Loucy (cell line): ENCODE data around the gene CYP2C8.

Experiments used
- H2AFZ ChIP-seq: fragments of 200-600 bp; sonication (generic); 2 replicates; pipeline ENCODE4 v1.6.0; 2016; ENCODE audit warnings: antibody characterized with exemption, mild to moderate bottlenecking, low read length, moderate library complexity
- H3F3A ChIP-seq: fragments of 200-600 bp; 2 replicates; pipeline ENCODE4 v1.6.0; 2016; ENCODE audit warnings: antibody characterized with exemption, low read depth, mild to moderate bottlenecking
- H3K27me3 ChIP-seq: fragments of 200-600 bp; sonication (generic); 2 replicates; pipeline ENCODE4 v1.6.1; 2014; ENCODE audit warnings: low read length, mild to moderate bottlenecking; ENCODE audit not compliant: insufficient read depth, poor library complexity, severe bottlenecking
- H3K36me3 ChIP-seq: fragments of 200-600 bp; sonication (generic); 2 replicates; pipeline ENCODE4 v1.6.1; 2016; ENCODE audit warnings: low read length; ENCODE audit not compliant: insufficient read depth
- H3K4me1 ChIP-seq: fragments of 200-600 bp; sonication (generic); 2 replicates; pipeline ENCODE4 v1.5.1; 2014; ENCODE audit warnings: low read length, mild to moderate bottlenecking; ENCODE audit not compliant: insufficient read depth, poor library complexity, severe bottlenecking
- H3K4me2 ChIP-seq: fragments of 200-600 bp; sonication (generic); 2 replicates; pipeline ENCODE4 v1.6.0; 2014; ENCODE audit warnings: antibody characterized with exemption, low read length, low read depth, mild to moderate bottlenecking; ENCODE audit not compliant: poor library complexity, severe bottlenecking
- H3K4me3 ChIP-seq: fragments of 200-600 bp; sonication (generic); 2 replicates; pipeline ENCODE4 v1.5.1; 2014; ENCODE audit warnings: low read length, mild to moderate bottlenecking, mixed read lengths; ENCODE audit not compliant: poor library complexity, severe bottlenecking
- H3K79me2 ChIP-seq: fragments of 200-600 bp; sonication (generic); 2 replicates; pipeline ENCODE4 v1.6.1; 2014; ENCODE audit warnings: low read length; ENCODE audit not compliant: insufficient read depth
- H3K9ac ChIP-seq: fragments of 200-600 bp; sonication (generic); 2 replicates; pipeline ENCODE4 v1.6.0; 2014; ENCODE audit warnings: mild to moderate bottlenecking, low read depth, low read length, moderate library complexity; ENCODE audit not compliant: poor library complexity, severe bottlenecking
- H3K9me2 ChIP-seq: fragments of 200-600 bp; sonication (generic); replicated peaks from 2 replicates; pipeline ENCODE4 v1.6.1; 2016; ENCODE audit warnings: low read depth, low read length, mixed read lengths
- H3K9me3 ChIP-seq: fragments of 200-600 bp; sonication (generic); 2 replicates; pipeline ENCODE4 v1.6.1; 2014; ENCODE audit warnings: mild to moderate bottlenecking, antibody characterized with exemption, low read length, low read depth; ENCODE audit not compliant: insufficient read depth
- H4K20me1 ChIP-seq: fragments of 200-600 bp; sonication (generic); 2 replicates; pipeline ENCODE4 v1.6.0; 2014; ENCODE audit warnings: antibody characterized with exemption, low read length, mild to moderate bottlenecking; ENCODE audit not compliant: insufficient read depth, poor library complexity, severe bottlenecking
- EZH2phosphoT487 ChIP-seq: fragments of 200-600 bp; IDR thresholded peaks from 2 replicates; pipeline ENCODE4 v1.6.1; 2018; ENCODE audit warnings: antibody characterized with exemption, mild to moderate bottlenecking, moderate library complexity, borderline replicate concordance
- TF ChIP-seq, protein P1 (sequence below): fragments of 200-600 bp; sonication (generic); conservative IDR thresholded peaks from 2 replicates; pipeline ENCODE4 v1.5.1; 2014; ENCODE audit warnings: mild to moderate bottlenecking, antibody characterized with exemption, low read length

Gene CYP2C8

DNA sequence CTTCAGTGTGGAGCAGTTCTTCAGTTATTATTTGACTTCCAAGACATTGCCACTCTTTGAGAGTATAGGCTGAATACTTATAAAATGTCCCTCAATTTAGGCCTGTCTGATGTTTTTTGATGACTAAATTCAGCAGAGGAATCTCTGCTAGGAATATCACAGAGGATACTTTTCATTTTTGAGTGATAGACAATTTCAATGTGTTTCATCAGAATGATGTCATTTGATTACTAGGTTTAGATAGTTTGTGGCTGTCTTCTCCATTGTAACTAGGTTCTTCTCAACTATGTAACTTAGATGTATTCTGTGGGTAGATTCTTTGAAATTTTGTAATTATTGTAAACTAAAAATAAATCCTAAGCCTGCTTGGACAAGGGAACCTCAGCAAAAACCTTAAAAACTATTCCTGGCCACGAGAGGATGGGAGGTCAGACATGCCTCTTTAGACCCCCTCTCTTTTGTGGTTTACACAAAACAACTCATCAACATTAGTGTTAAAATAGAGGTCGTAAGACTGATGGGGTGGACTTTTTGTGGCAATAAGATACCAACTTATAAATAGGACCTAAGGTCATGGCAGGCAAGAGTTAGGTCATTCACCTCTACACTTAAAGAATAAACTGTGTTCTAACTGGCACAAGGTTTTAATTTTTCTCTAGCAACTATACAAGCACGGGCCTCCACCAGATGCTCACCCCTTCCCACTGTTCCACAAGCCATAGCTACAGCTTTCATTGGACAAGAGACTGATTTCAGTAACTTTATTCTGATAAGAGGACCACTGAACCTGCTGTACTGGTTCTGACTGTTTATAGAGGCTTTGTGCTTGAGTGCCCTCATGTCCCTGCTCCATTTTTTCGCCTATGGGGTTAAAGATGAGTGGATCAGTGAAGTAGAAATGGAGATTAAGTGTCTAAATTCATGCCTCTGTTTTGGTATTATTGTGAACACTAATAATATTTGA lies 33.7 kb downstream of the CYP2C8 start:
- no peaks in the 10 kb centered on the region for H3K27me3 ChIP-seq
- H3K4me1 ChIP-seq: no peaks in the 10 kb centered on the region
- TF ChIP-seq, protein P1, sequence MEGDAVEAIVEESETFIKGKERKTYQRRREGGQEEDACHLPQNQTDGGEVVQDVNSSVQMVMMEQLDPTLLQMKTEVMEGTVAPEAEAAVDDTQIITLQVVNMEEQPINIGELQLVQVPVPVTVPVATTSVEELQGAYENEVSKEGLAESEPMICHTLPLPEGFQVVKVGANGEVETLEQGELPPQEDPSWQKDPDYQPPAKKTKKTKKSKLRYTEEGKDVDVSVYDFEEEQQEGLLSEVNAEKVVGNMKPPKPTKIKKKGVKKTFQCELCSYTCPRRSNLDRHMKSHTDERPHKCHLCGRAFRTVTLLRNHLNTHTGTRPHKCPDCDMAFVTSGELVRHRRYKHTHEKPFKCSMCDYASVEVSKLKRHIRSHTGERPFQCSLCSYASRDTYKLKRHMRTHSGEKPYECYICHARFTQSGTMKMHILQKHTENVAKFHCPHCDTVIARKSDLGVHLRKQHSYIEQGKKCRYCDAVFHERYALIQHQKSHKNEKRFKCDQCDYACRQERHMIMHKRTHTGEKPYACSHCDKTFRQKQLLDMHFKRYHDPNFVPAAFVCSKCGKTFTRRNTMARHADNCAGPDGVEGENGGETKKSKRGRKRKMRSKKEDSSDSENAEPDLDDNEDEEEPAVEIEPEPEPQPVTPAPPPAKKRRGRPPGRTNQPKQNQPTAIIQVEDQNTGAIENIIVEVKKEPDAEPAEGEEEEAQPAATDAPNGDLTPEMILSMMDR: no peak
- TF ChIP-seq EZH2phosphoT487: no peak
- H3K4me3 ChIP-seq: no peak overlapping the region
- H3K4me2 ChIP-seq: no peak overlapping the region
- no peak overlapping the region for H3K9ac ChIP-seq
- no peaks in the 10 kb centered on the region for H3K36me3 ChIP-seq
- no peaks in the 10 kb centered on the region for H3K9me3 ChIP-seq
- no peaks in the 10 kb centered on the region for H3F3A ChIP-seq
- no peaks in the 10 kb centered on the region for H4K20me1 ChIP-seq
- H2AFZ ChIP-seq: no peak overlapping the region
- no peaks in the 10 kb centered on the region for H3K79me2 ChIP-seq
- H3K9me2 ChIP-seq: no peaks in the 10 kb centered on the region

DNA sequence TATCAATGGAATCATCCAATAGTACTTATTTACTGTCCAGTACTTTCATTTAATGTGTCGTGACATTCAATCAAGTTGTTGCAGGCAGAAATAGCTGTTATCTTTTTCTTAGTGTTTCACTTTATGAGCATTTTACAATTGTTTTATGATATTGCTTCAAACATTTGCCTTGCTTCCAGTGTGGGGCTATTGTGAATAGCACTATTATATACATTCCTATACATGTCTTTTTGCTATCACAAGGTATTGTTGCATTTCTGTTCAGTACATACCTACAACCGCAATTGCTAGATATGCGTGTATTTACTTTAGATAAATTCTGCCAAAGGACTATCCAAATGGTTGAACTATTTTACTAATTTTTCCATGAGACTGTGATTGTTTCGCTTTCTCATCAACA lies 34.9 kb downstream of the CYP2C8 start:
- Histone ChIP-seq H3K4me1 (no peaks in the 10 kb centered on the region), H3K9me3 (no peaks in the 10 kb centered on the region), H3K27me3 (no peaks in the 10 kb centered on the region), H3K4me2 (no peak overlapping the region), H3K9me2 (no peaks in the 10 kb centered on the region), H3K79me2 (no peaks in the 10 kb centered on the region), H3F3A (no peaks in the 10 kb centered on the region), H3K36me3 (no peaks in the 10 kb centered on the region), H3K4me3 (no peak overlapping the region), H4K20me1 (no peaks in the 10 kb centered on the region), H3K9ac (no peak overlapping the region), H2AFZ (no peak overlapping the region)
- TF ChIP-seq EZH2phosphoT487: no peak
- TF ChIP-seq, protein P1: no peak

DNA sequence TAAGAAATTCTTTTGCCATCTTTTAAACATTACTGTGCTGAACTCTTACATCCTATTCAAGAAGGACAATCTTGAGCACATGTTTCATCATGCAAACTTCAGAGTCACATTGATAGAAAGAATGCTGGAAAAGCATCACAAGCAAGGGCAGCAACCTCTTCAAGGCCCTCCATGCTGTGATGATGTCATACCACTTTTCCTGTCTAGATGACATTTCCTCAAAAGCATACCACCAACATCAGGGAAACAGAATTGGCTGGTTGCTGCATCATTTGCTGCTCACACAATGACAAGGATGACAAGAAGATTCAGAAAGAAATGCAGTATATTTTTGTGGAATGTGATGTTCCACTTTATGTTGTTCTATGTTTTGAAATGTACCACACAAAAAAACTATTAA lies 37.6 kb downstream of the CYP2C8 start:
- no peaks in the 10 kb centered on the region for H3F3A ChIP-seq

More for the DNA sequence above, 37.6 kb downstream of the CYP2C8 start:
- H3K9me2 ChIP-seq: no peaks in the 10 kb centered on the region
- H4K20me1 ChIP-seq: no peaks in the 10 kb centered on the region
- no peaks in the 10 kb centered on the region for H3K36me3 ChIP-seq
- no peak overlapping the region for H3K4me2 ChIP-seq
- no peak overlapping the region for H3K4me3 ChIP-seq
- H3K4me1 ChIP-seq: no peaks in the 10 kb centered on the region
- H3K9ac ChIP-seq: no peak overlapping the region
- no peaks in the 10 kb centered on the region for H3K27me3 ChIP-seq
- no peaks in the 10 kb centered on the region for H3K9me3 ChIP-seq
- no peak overlapping the region for H2AFZ ChIP-seq
- TF ChIP-seq, protein P1: no peak
- no peak for TF ChIP-seq EZH2phosphoT487
- H3K79me2 ChIP-seq: no peaks in the 10 kb centered on the region
